Stimulated activated CD4-positive, alpha-beta T cell treated with anti-CD3 and anti-CD28 coated beads, Interleukin-4, amount 100 ng/mL, for 4 hours (primary cell): ENCODE results near the gene DCAF10.
"Not testable (repeated sequence)": the region's sequence is repeated elsewhere in the genome, so short reads cannot be mapped to it uniquely, and the experiment has no call there.

Experiments
- DNase-seq, 2 experiments: peaks; one replicate each; pipeline ENCODE4 v3.0.0-alpha.2; 2020

Gene DCAF10

DNA sequence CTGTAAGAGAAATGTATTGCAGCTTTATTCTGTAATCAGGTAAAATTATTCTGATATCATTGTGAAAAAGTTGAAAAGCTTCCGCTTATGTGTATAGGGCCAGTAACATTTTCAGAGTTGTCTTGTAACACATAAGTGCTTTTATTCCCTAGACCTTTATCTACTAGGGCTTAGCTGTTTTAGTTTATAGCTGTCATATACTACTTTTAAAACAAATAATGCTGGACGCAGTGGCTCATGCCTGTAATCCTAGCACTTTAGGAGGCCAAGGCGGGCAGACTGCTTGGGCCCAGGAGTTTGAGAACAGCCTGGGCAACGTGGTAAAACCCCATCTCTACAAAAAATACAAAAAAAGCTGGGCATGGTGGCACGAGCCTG lies 70.2 kb downstream of the DCAF10 start:
- DNase-seq: no peak

DNA sequence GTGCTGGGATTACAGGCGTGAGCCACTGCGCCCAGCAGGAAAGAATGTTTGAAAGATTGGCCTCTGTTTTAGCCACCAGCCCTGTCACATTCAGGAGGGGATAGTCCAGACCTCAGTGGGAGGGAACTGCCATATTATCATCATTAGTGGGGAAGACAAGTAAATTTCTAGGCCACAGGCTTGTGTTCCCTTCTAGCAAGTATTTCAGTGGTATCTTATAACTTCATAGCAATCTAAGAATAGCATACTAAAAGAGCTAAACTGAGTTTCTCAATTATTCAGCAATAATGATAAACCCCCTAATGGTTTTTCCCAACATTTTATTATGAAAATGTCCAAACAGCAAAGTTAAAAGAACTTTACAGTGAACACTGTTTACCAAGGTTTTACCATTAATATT lies 73.4 kb downstream of the DCAF10 start:
- DNase-seq: no peak

DNA sequence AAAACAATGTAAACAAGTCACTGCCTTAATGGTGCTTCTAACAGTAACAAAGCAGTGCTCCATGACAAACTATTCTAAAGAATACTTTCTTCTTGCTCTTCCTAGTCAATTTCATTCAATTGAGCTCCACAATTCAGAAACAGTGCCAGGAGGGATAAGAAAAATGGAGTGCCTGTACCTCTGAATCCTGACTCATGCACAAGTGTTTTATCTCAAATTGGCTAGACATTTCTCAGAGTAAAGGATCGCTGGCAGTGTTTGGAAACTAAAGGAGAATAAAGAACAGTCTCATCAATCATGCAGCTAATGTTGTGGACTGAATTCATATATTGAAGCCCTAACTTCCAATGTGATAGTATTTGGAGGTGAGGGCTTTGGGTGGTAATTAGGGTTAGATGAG lies 75.8 kb downstream of the DCAF10 start:
- DNase-seq: no peak

DNA sequence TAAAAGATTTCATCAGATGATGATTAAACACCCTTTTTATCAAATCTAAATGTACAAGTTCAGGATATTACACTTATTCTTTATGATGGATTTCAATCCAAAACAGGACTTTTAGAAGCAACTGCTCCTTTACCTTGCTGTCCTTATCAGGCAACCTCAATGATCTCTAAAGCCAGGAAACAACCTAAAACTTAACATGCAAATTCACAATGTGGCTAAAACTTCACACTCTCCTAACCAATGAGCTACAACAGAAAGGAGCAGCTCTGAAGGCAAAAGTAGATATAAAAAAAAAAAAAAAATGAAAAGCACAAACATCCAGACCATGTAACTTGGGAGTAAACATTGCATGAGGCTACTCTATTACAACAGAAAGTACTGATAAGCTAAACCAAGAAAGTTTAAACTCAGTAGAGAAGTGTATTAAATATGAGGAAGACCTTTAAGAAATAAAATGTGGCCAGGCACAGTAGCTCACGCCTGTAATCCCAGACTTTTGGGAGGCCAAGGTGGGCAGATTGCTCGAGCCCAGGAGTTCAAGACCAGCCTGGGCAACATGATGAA lies 80.4 kb downstream of the DCAF10 start:
- no peak for DNase-seq

DNA sequence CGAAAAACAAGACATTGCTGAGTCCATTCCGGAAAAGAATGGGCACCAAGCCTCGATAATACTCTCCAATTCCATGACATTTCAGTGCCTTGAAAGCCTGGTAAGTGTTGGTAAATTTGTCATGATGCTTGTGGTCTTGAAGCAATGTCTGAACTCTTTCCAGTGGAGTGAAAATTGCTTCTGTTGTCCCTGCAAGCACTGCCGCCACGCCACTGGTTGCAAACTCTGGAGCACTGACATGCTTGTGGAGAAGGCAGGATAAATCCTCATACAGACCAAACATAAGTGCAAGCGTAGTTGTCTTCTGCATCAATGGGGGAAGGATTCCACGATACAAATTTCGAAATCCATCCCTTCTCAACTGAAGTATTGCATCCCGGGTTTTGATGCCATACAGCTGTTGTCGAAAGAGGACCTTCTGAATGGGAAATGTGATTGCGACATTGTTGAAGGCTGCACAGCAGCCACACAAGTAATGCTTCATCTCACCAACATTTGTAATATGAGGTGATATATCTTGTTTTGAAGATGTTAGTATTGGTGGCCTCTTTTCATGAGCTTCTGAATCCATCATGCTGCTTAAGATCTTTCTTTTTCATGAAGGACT lies 87.5 kb downstream of the DCAF10 start:
- DNase-seq: not testable (repeated sequence)

DNA sequence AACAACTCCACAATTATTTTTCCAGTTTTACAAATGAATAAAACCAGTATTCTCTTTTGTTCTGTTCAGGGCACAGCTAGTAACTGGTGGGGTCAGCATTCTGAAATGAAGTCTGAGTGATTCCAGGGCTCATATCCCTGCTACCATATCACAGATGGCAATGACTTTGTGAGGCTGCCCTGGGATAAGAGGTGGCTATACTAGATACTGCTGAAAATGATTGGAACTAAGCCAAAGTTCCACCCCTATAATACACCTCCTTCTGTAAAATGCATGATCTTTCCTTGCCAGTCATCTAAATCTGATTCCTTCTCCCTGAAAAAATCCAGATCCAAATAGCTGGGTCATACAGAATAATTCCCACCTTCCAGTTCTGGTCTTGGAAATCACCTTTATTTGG lies 88.9 kb downstream of the DCAF10 start:
- no peak for DNase-seq

DNA sequence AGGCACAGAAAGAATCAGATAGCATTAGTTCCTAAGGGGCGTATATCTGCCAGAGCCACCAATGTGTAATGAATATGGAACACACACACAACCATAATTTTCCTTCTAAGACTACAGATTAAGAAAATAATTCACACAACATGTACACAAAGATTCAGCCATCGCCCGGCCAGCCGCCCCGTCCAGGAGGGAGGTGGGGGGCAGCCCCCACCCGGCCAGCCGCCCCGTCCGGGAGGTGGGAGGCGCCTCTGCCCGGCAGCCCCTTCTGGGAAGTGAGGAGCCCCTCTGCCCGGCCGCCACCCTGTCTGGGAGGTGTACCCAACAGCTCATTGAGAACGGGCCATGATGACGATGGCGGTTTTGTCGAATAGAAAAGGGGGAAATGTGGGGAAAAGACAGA lies 90.4 kb downstream of the DCAF10 start:
- DNase-seq: not testable (repeated sequence)

DNA sequence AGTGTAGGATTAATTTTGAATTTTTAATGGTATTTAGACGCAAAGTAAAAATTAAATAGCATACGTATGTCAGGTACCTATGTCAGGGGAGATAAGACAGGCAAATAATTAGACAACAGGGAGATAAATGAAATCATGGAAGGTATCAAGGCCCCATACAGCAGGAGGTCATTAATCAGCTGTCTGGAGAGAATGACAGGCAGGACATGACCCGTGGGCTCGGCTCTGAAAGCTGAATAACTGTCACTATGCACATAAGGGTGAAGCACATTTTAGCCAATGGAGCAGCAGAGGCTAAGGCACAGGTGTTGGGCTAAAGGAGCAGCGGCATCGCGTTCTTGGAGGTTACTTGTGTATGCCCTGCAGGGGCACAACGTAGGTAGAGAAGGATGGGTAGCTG lies 91.5 kb downstream of the DCAF10 start:
- DNase-seq: no peak

DNA sequence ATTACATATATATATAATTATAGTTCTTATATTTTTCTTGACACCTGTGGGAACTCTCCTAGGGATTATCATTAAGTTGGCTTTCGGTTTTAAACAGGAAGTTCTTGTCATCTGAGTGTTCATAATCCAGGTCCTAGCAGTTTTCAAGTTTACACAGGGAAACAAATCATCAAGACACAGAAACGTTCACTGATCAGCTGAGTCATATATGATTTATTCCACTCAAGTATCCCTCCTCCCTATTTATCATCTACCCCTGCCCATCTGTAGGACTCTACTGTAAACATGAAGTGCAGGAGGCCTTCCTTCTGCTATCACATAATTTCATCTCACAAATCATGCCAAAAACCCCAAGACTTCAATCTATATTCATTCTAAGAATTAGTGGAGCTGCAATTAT lies 97.1 kb downstream of the DCAF10 start:
- no peak for DNase-seq

DNA sequence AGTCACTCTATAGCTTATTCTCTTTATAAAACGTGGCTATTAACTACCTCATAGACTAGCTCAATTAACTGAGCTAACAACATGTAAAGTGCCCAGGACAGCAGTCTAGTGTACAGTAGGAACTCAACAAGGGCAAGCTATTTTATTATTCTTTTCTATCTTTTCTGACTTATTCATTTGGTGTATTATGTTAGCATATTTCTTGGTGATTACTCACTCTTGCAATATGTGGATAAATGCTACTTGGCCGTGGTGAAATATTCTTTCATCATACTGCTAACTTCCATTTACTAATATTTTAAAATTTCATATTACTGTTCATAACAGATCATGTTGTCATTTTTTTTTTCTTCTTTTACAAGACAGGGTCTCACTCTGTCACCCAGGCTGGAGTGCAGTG lies 98.4 kb downstream of the DCAF10 start:
- DNase-seq: no peak

DNA sequence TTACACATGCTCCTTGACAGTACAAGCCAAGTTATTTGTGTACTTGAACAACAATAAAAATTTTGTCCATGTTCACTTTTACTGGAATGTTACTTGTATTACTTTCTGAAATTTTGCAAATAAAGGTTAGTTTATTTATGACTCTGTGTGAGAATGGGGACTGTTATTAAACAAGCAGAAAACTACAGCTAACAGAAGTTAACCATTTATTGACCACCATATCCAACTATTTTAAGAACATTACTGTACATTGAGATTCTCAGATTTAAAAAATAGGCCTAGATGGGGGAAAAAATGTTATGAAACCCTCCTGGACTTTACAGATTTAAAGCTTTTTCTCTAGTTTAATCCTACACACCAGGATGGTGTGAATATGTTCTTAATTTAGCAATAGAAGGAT lies 101.5 kb downstream of the DCAF10 start:
- DNase-seq: no peak

DNA sequence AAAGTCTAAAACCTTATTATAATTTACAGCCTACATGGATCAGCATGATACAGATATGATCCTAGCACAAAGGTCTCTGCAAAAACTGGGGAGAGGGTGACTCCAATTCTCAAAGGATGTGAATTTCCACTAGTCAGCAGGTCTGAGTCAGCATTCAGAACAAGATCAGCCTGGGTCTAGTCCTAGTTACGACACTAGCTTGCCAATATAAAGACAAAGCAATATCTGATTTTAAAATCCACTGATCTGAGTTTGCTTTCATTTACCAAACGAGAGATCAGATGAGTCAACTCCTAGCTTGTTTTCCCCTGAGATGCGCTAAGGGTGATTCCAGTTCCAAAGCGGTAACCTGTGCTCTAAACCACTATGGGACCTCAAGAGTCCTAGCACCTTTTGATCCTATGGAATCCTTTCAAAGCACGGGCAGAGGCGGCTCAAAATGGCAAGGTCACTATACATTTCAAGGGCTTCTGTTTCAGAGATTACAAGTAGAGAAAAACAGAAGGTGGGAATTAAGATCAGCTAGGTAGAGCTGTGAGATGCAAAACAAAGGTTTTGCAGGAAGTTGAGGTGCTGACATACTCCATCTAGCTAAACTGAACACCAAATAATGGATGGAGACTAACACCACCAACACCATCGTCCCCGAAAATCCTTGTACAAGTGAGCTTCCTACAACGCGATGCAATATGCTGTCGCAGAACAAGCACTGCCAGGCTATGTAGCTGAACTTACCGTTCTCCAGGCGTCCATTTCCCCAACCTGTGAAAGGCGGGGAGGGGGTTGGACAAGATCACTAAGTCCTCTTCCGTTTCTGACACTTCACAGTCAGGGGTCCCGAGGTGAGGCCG lies 102.4 kb downstream of the DCAF10 start:
- DNase-seq: no peak

DNA sequence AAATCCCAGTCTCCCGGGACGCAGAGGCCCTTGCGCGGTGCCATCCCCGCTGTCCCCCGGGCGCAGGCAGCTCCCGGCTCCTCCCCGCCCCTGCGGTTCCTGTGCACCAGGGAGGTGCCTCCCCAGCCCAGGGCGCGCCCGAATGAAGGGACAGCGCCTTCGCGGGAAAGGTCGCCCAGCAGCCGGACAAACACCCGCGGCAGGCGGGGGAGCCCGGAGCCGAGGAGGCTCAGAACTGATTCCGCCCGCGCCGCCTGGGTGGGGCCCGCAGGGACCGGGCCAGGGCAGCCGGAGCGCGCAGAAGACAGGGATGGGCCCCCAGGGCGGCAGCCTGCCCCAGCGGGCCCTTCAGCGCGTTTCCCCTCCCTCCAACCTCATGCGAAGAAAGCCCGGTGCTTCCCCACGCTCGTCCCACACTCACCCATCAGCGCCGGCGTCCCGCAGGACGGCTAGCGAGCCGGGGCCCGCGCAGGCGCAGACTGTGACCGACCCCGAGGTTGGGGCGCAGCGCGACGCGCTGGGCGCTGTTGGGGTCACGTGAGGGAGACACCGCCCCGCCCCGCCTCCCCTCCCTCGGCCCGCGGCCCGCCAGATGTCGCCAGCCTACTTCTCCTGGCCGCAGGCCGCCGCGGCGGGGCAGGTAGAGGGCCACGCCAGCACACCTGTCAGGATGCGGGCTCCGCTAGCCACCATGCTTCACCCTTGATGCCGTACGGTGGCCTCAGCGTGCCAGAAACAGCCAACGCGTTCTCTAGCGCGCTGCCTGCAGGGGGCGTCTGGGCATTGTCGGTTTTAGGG lies 103.2 kb downstream of the DCAF10 start, which contains the start of gene SLC25A51:
Gene SLC25A51 (minus strand): TSS at position 481 of the 798 bp plus-strand sequence. CDS start 15,577 bp downstream, outside the sequence.
- DNase-seq: peak; percentile 90 to 95

DNA sequence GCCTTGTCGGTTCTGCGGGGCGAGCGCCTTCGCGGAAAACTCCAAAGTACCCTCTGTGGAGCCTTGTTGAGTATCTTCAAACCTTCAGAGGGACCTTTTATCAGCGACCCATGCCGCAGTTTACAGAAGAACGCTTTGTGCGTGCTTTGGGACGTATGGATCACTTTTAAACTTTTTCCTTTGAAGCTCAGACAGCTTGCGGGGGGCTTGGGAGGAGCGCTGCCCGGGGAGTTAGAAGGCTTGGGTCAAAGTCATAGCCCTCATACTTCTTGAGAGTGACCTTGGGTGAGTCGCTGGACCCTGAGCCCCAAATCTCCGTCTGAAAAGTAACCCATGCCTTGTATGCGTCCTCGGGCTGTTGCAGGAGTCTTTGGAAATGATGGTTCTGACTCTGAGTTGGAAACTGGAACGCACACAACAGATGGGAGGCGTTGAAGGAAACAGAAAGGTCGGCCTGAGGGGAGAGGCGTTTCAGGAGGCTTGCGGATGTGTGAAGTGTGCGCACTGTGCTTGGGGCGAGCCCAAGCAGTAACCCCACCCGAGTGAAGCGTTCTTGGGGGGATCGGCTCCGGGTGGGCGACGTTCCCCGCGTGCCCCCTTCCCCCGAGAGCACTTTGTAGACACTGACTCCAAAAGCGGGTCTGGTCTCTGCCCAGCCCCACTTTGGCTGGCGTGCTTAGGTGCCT lies 104.0 kb downstream of the DCAF10 start:
- DNase-seq: no peak

DNA sequence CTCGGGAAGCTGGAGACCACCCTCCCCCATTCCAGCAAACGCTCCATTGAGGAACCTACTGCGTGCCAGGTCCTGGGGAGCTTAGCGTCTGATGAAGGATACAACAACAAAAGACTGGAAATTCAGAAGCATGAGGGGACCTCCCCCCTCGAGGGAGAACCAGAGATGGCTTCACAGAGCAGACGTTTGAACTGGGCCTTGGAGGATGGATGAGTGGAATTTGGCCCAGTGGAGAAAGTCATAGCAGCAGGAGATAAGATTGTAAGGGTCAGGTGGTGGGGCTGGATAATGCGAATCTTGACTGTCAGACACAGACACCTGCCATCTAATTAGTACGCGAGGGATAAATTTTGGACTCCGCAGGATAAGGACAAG lies 104.5 kb downstream of the DCAF10 start:
- DNase-seq: no peak

DNA sequence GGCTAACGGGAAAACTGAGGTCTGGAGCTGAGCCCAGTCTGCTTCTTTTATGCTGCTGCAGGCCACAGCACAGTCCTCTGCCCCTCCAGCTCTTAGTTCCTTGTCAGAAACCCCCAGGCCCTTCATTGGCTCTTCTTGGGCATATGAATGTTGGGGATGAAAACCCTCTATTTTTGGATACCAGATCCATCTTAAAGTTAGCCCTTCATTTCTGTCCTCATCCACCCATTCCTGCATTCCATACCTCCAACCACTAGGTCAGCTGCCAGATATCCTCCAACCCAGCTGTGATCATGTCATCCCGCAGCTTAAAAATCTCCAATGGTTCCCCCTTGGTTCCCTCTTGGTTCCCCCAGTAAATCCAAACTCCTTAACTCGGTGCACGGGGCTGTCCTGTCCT lies 105.2 kb downstream of the DCAF10 start:
- DNase-seq: no peak

DNA sequence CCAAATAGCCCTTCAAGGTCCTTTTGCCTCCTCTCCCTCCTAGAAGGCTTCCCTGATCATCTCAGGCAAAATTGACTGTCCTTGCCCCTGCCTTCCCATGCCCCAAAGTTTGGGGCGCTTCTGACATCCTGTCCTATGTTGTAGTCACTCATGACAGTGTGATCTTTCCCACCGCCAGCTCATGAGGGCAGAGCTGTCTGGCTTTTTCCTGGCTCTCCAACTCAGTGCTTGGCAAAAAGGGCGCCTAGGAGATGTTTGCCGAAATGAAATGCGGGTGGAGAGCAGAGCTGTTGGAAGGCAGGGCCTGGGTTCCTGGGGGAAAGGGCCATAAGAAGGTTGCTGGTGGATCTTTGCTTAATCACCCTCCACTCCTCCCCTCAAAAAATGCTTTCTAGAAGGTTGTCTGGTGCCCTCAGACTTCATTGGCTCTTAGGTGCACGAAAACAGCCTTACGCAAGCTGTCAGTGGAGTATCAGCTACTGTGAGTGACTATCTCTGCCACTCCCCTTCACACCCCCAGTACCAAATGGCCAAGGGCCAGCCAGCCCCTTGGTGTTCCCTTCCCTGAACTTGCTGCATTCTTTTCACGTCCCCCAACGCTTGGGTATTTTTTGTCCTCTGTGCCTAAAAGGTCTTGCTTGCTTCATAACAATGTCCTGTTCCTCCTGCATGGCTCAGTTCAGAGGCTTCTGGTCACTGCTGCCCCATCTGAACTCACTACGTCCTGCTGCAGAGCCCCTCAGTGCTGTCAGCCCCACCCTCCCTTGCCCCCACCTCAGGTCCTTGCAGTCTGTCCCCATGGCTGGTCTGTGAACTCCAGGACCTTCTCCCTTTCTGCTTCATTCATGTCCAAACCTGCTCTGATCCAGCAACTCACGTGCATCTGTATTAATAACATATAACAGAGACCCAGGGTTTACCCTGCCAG lies 106.0 kb downstream of the DCAF10 start:
- no peak for DNase-seq

DNA sequence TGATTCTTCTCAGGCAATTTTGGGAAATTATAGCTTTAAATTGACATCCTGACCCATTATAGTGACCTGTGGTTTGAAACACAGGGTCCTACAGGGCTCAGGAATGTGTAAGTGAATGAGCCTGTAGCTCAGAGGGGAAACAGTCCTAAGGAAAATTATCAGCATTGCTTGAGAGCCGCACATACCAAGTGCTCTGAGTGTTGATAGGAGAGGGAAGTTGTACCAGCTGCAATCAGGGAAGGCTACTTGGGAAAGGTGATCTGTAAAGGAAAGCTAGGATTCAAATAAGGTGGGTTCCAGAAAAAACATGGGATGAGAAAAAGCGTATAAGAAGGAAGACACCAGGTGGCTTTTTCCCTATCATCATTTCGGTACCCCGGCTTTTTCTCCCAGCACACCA lies 107.7 kb downstream of the DCAF10 start:
- DNase-seq: no peak

DNA sequence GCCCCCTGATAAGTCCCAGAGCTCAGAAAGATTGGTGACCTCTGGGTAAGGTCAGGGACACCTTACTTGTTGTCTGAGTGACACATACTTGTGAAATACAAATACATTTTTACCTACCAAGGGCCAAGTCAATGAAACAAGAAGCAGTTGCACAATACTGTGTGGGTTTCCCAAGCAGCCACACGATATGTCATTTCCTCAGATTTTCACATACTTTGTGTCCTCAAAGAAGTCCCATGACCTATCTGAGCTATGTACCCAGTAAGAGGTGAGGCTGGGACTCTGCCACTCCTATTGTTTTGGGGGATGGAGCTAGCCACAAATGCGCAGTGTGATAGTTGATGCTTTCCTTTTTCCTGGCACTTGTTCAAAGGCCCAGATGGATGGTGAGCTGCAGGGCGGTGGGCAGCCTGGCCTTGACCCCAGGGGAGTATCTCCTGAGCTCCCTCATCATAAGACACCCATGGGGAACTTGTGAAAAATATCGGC lies 108.1 kb downstream of the DCAF10 start:
- no peak for DNase-seq

DNA sequence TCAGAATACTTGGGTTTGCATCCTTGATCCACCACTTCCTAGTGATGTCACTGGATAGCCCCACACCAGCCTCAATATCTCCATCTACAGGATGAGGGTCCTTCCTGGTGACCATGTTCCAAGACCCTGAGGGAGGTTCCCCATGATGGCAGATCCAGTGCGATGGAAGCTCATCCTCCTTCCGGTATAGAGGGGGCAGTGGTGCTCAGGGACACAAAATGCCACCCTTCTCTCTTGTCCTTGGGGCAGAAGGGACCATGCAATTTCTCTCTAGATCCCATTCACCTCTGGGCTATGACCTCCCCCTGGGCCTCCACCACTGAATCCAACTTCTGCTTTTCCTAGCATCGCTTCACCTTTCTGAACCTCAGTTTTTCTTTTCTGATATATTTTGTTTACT lies 108.7 kb downstream of the DCAF10 start:
- DNase-seq: no peak

DNA sequence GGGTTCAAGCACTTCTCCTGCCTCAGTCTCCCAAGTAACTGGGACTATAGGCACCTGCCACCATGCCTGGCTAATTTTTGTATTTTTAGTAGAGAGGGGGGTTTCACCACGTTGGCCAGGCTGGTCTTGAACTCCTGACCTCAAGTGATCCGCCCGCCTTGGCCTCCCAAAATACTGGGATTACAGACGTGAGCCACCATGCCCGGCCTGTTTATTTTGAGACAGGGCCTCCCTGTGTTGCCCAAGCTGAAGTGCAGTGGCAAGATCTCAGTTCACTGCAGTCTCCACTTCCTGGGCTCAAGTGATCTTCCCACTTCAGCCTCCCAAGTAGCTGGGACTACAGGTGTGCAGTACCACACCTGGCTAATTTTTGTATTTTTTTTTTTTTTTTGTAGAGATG lies 109.2 kb downstream of the DCAF10 start:
- DNase-seq: not testable (repeated sequence)

DNA sequence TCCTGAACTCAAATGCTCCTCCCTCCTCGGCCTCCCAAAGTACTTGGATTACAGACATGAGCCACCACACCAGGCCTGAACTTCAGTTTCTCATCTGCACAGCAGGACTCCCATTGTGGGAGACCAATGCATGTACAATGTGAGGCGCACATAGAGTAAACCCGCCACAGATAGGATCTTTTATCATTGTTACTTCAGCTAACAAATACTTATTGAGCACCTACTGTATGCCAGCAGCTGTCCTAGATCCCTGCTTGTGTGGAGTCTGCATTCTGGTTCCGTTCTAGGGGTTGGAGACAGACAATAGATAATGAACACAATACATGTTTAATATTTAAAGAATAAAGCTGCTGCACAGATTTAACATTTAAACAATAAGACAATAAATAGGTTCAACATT lies 109.7 kb downstream of the DCAF10 start:
- no peak for DNase-seq
